Measurements from ENCODE around the gene TMEM165.
"Not testable (repeated sequence)": the region's sequence is repeated elsewhere in the genome, so short reads cannot be mapped to it uniquely, and the experiment has no call there.

Gene TMEM165

GRCh38 chr4:55395529-55396307, at the start of gene TMEM165:
TMEM165 (plus strand) TSS chr4:55395957; CDS start chr4:55396190, 233 bp downstream.
- DNase-seq = peak; percentile 59 to 94 (median 88)

- peak; percentile 19 to 93 (median 82) for DNase-seq
Observed at GRCh38 chr4:55345980-55346850, 49.5 kb upstream of the TMEM165 start, which contains the start of gene SRD5A3. SRD5A3 (plus strand) TSS chr4:55346242; CDS start chr4:55346337, 95 bp downstream.

GRCh38 chr4:55346851-55347255, 48.9 kb upstream of the TMEM165 start:
- peak in 1 of 14 donors; percentile 51 for DNase-seq

- no peak for DNase-seq
Observed at GRCh38 chr4:55347610-55348228, 48.0 kb upstream of the TMEM165 start.

GRCh38 chr4:55348466-55348865, 47.3 kb upstream of the TMEM165 start:
- no peak for DNase-seq

- not testable (repeated sequence) for DNase-seq
Observed at GRCh38 chr4:55350870-55351269, 44.9 kb upstream of the TMEM165 start.

GRCh38 chr4:55351824-55352223, 43.9 kb upstream of the TMEM165 start:
- no peak for DNase-seq

GRCh38 chr4:55352726-55353125, 43.0 kb upstream of the TMEM165 start:
- DNase-seq = no peak

- not testable (repeated sequence) for DNase-seq
Observed at GRCh38 chr4:55353228-55353747, 42.5 kb upstream of the TMEM165 start.

- no peak for DNase-seq
Observed at GRCh38 chr4:55354648-55355047, 41.1 kb upstream of the TMEM165 start.

GRCh38 chr4:55355555-55355954, 40.2 kb upstream of the TMEM165 start:
- no peak for DNase-seq

- DNase-seq = no peak
Observed at GRCh38 chr4:55356991-55357461, 38.7 kb upstream of the TMEM165 start.

GRCh38 chr4:55358246-55358645, 37.5 kb upstream of the TMEM165 start:
- no peak for DNase-seq

GRCh38 chr4:55358668-55359067, 37.1 kb upstream of the TMEM165 start:
- no peak for DNase-seq

GRCh38 chr4:55359397-55359916, 36.3 kb upstream of the TMEM165 start:
- DNase-seq = peak in 1 of 14 donors; percentile 46

GRCh38 chr4:55362938-55363337, 32.8 kb upstream of the TMEM165 start:
- DNase-seq = not testable (repeated sequence)

- DNase-seq = peak in 11 of 14 donors; percentile 4 to 74 (median 44)
Observed at GRCh38 chr4:55363691-55364351, 31.9 kb upstream of the TMEM165 start.

GRCh38 chr4:55364691-55365344, 30.9 kb upstream of the TMEM165 start:
- peak in 11 of 14 donors; percentile 4 to 76 (median 50) for DNase-seq

- DNase-seq = peak in 2 of 14 donors; percentile 27 to 53
Observed at GRCh38 chr4:55365345-55365728, 30.4 kb upstream of the TMEM165 start.

- no peak for DNase-seq
Observed at GRCh38 chr4:55366621-55367020, 29.1 kb upstream of the TMEM165 start.

Data from C1 segment of cervical spinal cord (tissue), 14 donors.